Adrenal gland (tissue), 5 donors: ENCODE data around the gene TBC1D22A.

Experiments
- POLR2A ChIP-seq, 2 donors: fragments of 450-650 bp; IDR thresholded peaks; one replicate each; pipeline ENCODE4 v1.6.1; 2017; ENCODE audit warnings: antibody characterized with exemption in 2 of 2, mild to moderate bottlenecking in 2 of 2, moderate library complexity in 1 of 2
- TF ChIP-seq, protein P1 (sequence below), 6 experiments: fragments of 450-650 bp in 4 of 6; fragments of 200-600 bp in 2 of 6; sonication (generic) in 1 of 6; IDR thresholded peaks; 1 replicate in 5 of 6; 2 replicates in 1 of 6; pipeline versions ENCODE4 v1.5.1 to v1.8.0; 2016 to 2021; ENCODE audit warnings: antibody characterized with exemption in 6 of 6, mild to moderate bottlenecking in 2 of 6, moderate library complexity in 1 of 6
- donor health status: DM: no; HTN: no; CAD: no.

DNA sequence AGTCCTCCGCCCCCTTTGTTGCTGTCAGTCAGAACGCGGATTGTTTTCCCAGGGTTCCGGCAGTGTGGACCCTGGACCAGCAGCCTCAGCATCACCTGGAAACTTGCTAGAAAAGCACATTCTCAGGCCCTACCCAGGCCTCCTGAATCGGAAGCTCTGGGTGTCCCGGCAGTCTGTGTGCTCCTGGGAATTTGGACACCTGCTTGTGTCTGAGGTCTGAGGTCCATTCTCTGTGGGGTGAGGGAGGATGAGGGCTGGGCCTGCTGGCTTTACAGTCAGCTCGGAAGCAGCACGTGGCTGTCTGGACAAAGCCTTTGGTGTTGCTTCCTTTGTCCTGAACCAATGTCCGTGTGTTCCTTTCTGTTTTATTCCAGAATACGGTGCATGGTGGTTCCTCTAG is 299.7 kb downstream of the TBC1D22A start:
- TF ChIP-seq, protein P1, sequence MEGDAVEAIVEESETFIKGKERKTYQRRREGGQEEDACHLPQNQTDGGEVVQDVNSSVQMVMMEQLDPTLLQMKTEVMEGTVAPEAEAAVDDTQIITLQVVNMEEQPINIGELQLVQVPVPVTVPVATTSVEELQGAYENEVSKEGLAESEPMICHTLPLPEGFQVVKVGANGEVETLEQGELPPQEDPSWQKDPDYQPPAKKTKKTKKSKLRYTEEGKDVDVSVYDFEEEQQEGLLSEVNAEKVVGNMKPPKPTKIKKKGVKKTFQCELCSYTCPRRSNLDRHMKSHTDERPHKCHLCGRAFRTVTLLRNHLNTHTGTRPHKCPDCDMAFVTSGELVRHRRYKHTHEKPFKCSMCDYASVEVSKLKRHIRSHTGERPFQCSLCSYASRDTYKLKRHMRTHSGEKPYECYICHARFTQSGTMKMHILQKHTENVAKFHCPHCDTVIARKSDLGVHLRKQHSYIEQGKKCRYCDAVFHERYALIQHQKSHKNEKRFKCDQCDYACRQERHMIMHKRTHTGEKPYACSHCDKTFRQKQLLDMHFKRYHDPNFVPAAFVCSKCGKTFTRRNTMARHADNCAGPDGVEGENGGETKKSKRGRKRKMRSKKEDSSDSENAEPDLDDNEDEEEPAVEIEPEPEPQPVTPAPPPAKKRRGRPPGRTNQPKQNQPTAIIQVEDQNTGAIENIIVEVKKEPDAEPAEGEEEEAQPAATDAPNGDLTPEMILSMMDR (IDR thresholded peaks at IDR 0.05) = no peak
- TF ChIP-seq POLR2A (IDR thresholded peaks at IDR 0.05) = no peak
